ENCODE measurements around the gene PRR35. TPM values are rescaled to one million over a fixed set of nuclear protein-coding genes. Genes with fewer than 3 reads are reported as not detected.

Gene PRR35
- total RNA-seq, 2 donors from 2014 or later, result not detected

GRCh38 chr16:585351-585750, 25.2 kb downstream of the PRR35 start:
- WGBS, 2 donors, result 7 to 9% methylated on average over 4 to 9 of the region's 10 CpGs
- intact Hi-C loops (cut with DNase I), result no loop called here
- DNase-seq, result peak; percentile 63 to 80 (median 73)

GRCh38 chr16:586047-586644, 26.0 kb downstream of the PRR35 start:
- Histone ChIP-seq H3K4me1 (peaks cover 70% of the 10 kb centered on the region), H3K27ac (no peak overlapping the region), H3K27me3 (no peaks in the 10 kb centered on the region), H3K9me3 (no peaks in the 10 kb centered on the region), H3K4me3 (no peak overlapping the region), H3K36me3 (replicated peaks in 1 of 2; ENCODE audit: insufficient read depth in 1 of 2, low read depth in 2 of 2) (no peaks in the 10 kb centered on the region)
- DNase-seq, result no peak
- intact Hi-C loops (cut with DNase I), result no loop called here
- no peak for ATAC-seq
- TF ChIP-seq POLR2A (IDR thresholded peaks at IDR 0.05) (no peak), CTCF (IDR thresholded peaks at IDR 0.05) (no peak)
- 47 to 57% methylated on average over 12 to 16 of the region's 16 CpGs for WGBS, 2 donors

More at GRCh38 chr16:585351-585750, 25.2 kb downstream of the PRR35 start:
- Histone ChIP-seq H3K4me1 (peaks cover 75% of the 10 kb centered on the region), H3K36me3 (replicated peaks in 1 of 2; ENCODE audit: insufficient read depth in 1 of 2, low read depth in 2 of 2) (no peaks in the 10 kb centered on the region), H3K27ac (no peak overlapping the region), H3K27me3 (no peaks in the 10 kb centered on the region), H3K9me3 (no peaks in the 10 kb centered on the region), H3K4me3 (no peak overlapping the region)
- no peak for ATAC-seq
- TF ChIP-seq CTCF (IDR thresholded peaks at IDR 0.05), result peak in 4 of 7 experiments; percentile 39 to 46 (median 43)
- TF ChIP-seq POLR2A (IDR thresholded peaks at IDR 0.05), result no peak

GRCh38 chr16:586645-587590, 26.7 kb downstream of the PRR35 start:
- H3K27ac ChIP-seq, result peak overlapping the region in 3 of 4 donors; percentile 43 to 100 (median 99)
- ATAC-seq, result no peak
- peak in 3 of 4 donors; percentile 59 to 79 (median 74) for DNase-seq

GRCh38 chr16:588639-588888, 28.4 kb downstream of the PRR35 start:
- Histone ChIP-seq H3K4me1 (peaks cover 70% of the 10 kb centered on the region), H3K36me3 (replicated peaks in 1 of 2; ENCODE audit: insufficient read depth in 1 of 2, low read depth in 2 of 2) (no peaks in the 10 kb centered on the region), H3K27ac (peak overlapping the region; percentile 98 to 100 (median 99)), H3K9me3 (no peaks in the 10 kb centered on the region), H3K27me3 (no peaks in the 10 kb centered on the region), H3K4me3 (peak overlapping the region; percentile 44 to 69)
- intact Hi-C loops (cut with DNase I), result no loop called here
- no peak for ATAC-seq
- peak; percentile 62 to 74 (median 64) for DNase-seq
- TF ChIP-seq CTCF (IDR thresholded peaks at IDR 0.05) (no peak), POLR2A (IDR thresholded peaks at IDR 0.05) (peak in 2 of 3 donors; percentile 57 to 58)
- 0% methylated on average over 21 of the region's 21 CpGs; no CpG with 5 or more reads in 1 of the 2 donors for WGBS, 2 donors

More at GRCh38 chr16:586645-587590, 26.7 kb downstream of the PRR35 start:
- H3K27me3 ChIP-seq, result no peaks in the 10 kb centered on the region
- no peak overlapping the region for H3K4me3 ChIP-seq
- TF ChIP-seq POLR2A (IDR thresholded peaks at IDR 0.05) (peak in 1 of 3 donors; percentile 13), CTCF (IDR thresholded peaks at IDR 0.05) (no peak)
- 51 to 66% methylated on average over 6 to 12 of the region's 14 CpGs for WGBS, 2 donors
- H3K4me1 ChIP-seq, result peaks cover 70% of the 10 kb centered on the region
- no peaks in the 10 kb centered on the region for H3K36me3 ChIP-seq (replicated peaks in 1 of 2; ENCODE audit: insufficient read depth in 1 of 2, low read depth in 2 of 2)
- intact Hi-C loops (cut with DNase I), result no loop called here
- no peaks in the 10 kb centered on the region for H3K9me3 ChIP-seq
